ENCODE data around the gene MTERF1. TPM values are rescaled to one million over a fixed set of nuclear protein-coding genes. Genes with fewer than 3 reads are reported as not detected.

The MTERF1 gene
- total RNA-seq, 1 experiment from 2014 or later: 12.0 TPM

GRCh38 chr7:91835826-91836368 lies 44.6 kb downstream of the MTERF1 start:
- ChIA-PET POLR2A (no interaction called here), CTCF (interaction anchor here (0.6 to 2.0 kb wide), 2 partner anchors 17 to 746 kb away, joined by 3 to 6 read pairs; no protein-coding TSS in a partner anchor)
- H3K4me3 Mint-ChIP-seq: no peak overlapping the region
- no peak overlapping the region for H3K27ac Mint-ChIP-seq
- H3K4me1 Mint-ChIP-seq: 0 out of 2 replicates have a peak, but pooled peaks cover 8% of the 10 kb centered on the region
- no peaks in the 10 kb centered on the region; the same call in 1 of the 2 replicates for H3K27me3 Mint-ChIP-seq (ENCODE audit: low read depth)
- no peaks in the 10 kb centered on the region for H3K36me3 Mint-ChIP-seq
- TF ChIP-seq ZNF232 (CRISPR knock-in tag; IDR thresholded peaks at IDR 0.05) (no peak), CBFB (CRISPR knock-in tag; IDR thresholded peaks at IDR 0.05; ENCODE audit: low read depth) (no peak), CDX4 (CRISPR knock-in tag; IDR thresholded peaks at IDR 0.05; ENCODE audit: borderline replicate concordance) (no peak), MXD4 (CRISPR knock-in tag; IDR thresholded peaks at IDR 0.05; ENCODE audit: borderline replicate concordance) (no peak), FOXP1 (CRISPR knock-in tag; IDR thresholded peaks at IDR 0.05; ENCODE audit: borderline replicate concordance) (no peak), HMGXB4 (CRISPR knock-in tag; IDR thresholded peaks at IDR 0.05) (no peak), NFYB (CRISPR knock-in tag; conservative IDR thresholded peaks at IDR 0.05; ENCODE audit: low read depth) (no peak)
- ATAC-seq (no peak), DNase-seq (ENCODE audit: low spot score) (no peak)
- no peaks in the 10 kb centered on the region for H3K9me3 Mint-ChIP-seq

GRCh38 chr7:91835091-91835825 lies 45.2 kb downstream of the MTERF1 start:
- H3K27me3 Mint-ChIP-seq (ENCODE audit: low read depth): no peaks in the 10 kb centered on the region; the same call in 1 of the 2 replicates
- DNase-seq (ENCODE audit: low spot score) (no peak), ATAC-seq (no peak)
- TF ChIP-seq ZNF423 (CRISPR knock-in tag; IDR thresholded peaks at IDR 0.05): no peak
- ChIA-PET POLR2A (no interaction called here), CTCF (interaction anchor here (0.6 to 2.0 kb wide), 2 partner anchors 17 to 746 kb away, joined by 3 to 6 read pairs; no protein-coding TSS in a partner anchor)
- no peak overlapping the region for H3K4me3 Mint-ChIP-seq
- no peak overlapping the region for H3K27ac Mint-ChIP-seq
- no peaks in the 10 kb centered on the region for H3K9me3 Mint-ChIP-seq
- no peaks in the 10 kb centered on the region for H3K36me3 Mint-ChIP-seq
- H3K4me1 Mint-ChIP-seq: 0 out of 2 replicates have a peak, but pooled peaks cover 8% of the 10 kb centered on the region

- TF ChIP-seq CREB1 (CRISPR knock-in tag; IDR thresholded peaks at IDR 0.05) (no peak), ZNF425 (CRISPR knock-in tag; conservative IDR thresholded peaks at IDR 0.05) (no peak), ETV6 (CRISPR knock-in tag; IDR thresholded peaks at IDR 0.05) (no peak), SMAD4 (CRISPR knock-in tag; IDR thresholded peaks at IDR 0.05) (no peak), USF1 (CRISPR knock-in tag; IDR thresholded peaks at IDR 0.05) (no peak), ZNF263 (CRISPR knock-in tag; IDR thresholded peaks at IDR 0.05; ENCODE audit: low read depth) (no peak), ESRRA (CRISPR knock-in tag; IDR thresholded peaks at IDR 0.05; ENCODE audit: borderline replicate concordance) (no peak), PRRX2 (CRISPR knock-in tag; IDR thresholded peaks at IDR 0.05) (no peak)
- CTCF ChIA-PET: no interaction called here
- H3K9me3 Mint-ChIP-seq: no peaks in the 10 kb centered on the region
These were observed 47.9 kb downstream of the MTERF1 start for GRCh38 chr7:91832493-91833045.

More at GRCh38 chr7:91832493-91833045, 47.9 kb downstream of the MTERF1 start:
- POLR2A ChIA-PET: interaction anchor here (0.6 kb wide), 1 partner anchor 587 kb away, joined by 3 read pairs; no protein-coding TSS in a partner anchor
- H3K27ac Mint-ChIP-seq: no peak overlapping the region
- H3K4me3 Mint-ChIP-seq: no peak overlapping the region
- no peaks in the 10 kb centered on the region; the same call in 1 of the 2 replicates for H3K27me3 Mint-ChIP-seq (ENCODE audit: low read depth)
- no peak for DNase-seq (ENCODE audit: low spot score)
- ATAC-seq: no peak
- no peaks in the 10 kb centered on the region for H3K36me3 Mint-ChIP-seq
- 0 out of 2 replicates have a peak, but pooled peaks cover 8% of the 10 kb centered on the region for H3K4me1 Mint-ChIP-seq

All from WTC11 (cell line).